ENCODE measurements around the gene KRTAP2-2.
"Not testable (repeated sequence)": the region's sequence is repeated elsewhere in the genome, so short reads cannot be mapped to it uniquely, and the experiment has no call there.

Gene KRTAP2-2

DNA sequence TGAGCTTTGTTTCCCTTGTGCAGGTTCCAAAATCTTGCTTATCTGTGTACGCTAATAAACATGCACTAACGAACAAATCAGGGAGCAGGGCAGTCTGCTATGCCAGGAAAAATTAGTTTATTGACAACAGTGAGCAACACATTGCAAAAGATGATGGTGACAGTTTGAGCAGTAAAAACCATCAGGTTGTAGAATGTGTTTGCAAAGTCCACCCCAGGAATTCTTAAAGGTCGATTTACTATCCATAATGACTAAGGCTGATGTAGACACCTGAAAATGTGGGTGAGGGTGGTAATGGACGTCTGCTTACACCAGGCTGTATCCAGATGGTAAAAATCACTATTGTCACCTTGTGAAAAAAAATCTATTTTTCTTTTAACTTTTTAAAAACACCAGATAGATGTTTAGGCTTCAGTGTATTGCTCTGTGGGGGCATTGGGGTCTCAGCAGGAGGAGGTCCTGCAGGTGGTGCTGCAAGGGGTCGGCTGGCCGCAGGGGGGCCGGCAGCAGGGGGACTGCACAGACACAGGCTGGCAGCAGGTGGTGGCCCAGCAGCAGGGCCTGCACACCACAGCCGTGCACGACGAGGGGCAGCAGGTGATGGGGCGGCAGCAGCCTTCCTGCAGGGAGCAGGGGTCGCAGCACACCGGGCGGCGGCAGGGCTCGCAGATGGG, 10.1 kb upstream of the KRTAP2-2 start:
- not testable (repeated sequence) for DNase-seq (ENCODE audit: low read depth, low spot score)

DNA sequence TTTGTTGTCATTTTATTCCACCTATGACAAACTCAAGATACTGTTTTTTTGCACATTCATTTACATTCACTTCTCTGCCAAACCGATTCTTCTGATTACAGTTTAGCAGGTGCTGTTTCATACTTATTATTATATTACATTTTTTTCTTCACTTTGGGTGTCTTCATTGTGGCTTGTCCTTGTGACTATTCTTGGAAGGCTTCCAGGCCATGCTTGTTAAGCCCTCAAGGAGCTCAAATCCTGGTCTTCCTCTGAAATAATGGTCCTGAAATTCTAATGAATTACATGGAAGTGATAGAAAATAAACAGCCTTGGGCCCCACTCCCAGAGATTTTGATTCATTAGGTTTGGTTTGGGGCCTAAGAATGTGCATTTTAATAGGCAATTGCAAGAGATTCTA, 9.3 kb upstream of the KRTAP2-2 start:
- DNase-seq (ENCODE audit: low read depth, low spot score) = no peak

DNA sequence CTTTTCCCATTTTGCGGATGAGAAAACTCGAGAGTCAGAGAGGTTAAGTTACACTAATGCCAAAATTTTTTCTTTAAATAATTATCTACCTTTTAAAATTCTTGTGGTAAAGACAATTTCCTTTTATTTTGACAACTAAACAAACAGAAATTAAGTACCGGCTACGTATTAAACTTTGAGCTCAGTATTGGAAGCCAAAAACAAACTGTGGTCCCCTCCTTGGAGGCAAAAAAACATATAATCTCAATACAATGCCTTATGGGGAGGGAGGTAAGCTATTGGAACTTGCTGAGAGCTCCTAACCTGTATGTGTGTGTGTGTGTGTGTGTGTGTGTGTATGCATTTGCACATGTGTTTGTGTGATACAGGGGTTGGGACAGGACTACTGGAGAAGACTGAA, 8.4 kb upstream of the KRTAP2-2 start:
- DNase-seq (ENCODE audit: low read depth, low spot score) = no peak

DNA sequence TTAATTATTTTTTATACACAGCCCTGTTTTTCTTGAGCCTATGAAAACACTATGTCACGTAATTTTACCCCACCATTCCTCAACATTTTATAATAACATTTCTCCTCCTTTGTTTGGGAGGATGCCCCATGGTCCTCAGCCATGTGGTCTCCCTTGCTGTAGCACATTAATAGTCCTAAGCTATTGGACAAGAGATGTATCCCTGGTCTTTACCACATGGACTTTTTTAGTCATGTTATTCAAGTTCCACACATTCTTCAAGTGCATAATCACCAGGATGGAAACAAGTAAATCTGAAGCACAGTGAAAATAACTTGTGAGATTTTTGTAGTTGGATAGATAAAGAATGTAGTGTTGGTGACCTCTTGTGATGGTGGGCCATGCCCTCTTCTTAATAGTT, 6.9 kb upstream of the KRTAP2-2 start:
- DNase-seq (ENCODE audit: low read depth, low spot score) = no peak

DNA sequence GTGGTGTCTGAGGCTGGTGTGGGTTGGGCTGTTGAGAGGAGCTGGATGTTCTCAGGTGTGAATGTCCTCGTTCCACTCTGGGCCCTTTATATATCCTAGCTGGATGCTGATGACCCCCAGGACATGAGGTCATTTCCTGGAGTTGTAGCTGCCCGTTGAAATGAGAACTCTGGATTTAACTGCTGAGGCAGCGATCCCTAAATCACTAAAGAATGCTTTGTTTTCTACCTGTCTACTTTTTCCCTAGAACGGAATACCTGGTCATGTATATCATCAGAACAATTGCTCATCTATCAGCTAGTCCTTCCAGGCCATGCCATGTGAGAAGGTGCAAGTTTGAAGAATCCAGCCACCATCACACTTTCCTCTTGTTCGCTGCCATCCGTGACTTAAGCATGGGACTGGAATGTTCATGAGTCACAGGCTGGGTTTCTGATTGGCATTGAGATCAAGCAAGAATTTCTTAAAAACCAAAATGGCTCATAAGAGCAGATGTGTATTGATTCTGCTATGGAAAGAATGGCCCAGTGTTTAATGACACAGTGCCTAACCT, 5.1 kb upstream of the KRTAP2-2 start, which contains the start of gene KRTAP2-3:
KRTAP2-3 (minus strand) TSS at position 63 of the 553 bp plus-strand sequence. CDS start 64 bp downstream, outside the sequence.
- DNase-seq (ENCODE audit: low read depth, low spot score) = no peak

DNA sequence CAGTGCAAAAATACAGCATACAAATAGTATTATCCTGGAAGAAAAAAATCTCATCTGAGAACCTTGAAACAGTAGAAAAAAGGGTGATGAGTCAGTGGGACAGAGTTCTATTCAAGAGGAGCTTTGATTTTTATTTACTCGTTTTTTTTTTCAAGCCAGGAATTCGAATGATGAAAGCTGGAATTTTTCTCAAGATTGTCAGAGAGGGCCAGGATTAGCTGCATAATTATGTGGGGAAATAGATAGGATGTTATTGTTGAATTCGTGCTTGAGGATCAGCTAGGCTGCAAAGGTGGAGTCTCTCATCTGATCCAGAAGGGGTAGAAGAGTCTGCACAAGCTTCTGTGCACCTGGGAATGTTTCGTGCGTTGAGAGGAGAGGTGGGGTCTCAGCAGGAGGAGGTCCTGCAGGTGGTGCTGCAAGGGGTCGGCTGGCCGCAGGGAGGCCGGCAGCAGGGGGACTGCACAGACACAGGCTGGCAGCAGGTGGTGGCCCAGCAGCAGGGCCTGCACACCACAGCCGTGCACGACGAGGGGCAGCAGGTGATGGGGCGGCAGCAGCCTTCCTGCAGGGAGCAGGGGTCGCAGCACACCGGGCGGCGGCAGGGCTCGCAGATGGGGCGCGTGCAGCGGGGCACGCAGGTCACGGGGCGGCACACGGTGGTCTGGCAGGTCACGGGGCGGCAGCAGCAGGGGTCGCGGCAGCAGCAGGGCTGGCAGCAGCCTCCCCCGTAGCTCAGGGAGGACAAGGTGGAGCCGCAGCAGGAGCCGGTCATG, 4.4 kb upstream of the KRTAP2-2 start:
- DNase-seq (ENCODE audit: low read depth, low spot score) = not testable (repeated sequence)

DNA sequence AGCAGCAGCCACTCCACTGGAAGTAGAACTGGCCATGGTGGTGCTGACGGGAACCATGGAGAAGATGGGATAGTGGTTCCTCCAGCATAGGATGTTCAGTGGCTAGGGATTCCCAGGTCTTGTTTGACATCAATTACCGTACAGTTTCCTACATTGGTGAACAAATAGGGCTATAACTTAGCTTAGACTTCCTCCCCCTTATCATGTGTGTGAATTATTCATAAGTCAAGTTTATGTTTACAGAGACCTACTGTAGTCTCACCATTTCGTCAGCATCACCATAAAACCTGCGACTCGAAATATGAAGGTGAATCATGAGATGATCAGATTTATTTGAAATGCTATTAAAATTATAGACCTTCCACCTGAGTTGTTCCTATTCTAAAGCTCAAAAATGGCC, 3.7 kb upstream of the KRTAP2-2 start:
- DNase-seq (ENCODE audit: low read depth, low spot score) = no peak

DNA sequence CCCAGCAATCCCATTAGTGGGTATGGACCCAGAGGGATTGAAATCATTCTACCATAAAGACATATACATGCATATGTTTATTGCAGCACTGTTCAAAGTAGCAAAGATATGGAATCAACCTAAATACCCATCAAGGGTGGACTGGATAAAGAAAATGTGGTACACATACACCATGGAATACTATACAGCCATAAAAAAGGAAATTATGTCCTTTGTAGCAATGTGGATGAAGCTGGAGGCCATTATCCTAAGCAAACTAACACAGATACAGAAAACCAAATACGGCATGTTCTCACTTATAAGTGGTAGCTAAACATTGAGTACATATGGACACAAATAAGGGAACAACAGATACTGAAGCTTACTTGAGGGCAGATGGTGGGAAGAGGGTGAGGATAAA, 2.5 kb upstream of the KRTAP2-2 start:
- no peak for DNase-seq (ENCODE audit: low read depth, low spot score)

DNA sequence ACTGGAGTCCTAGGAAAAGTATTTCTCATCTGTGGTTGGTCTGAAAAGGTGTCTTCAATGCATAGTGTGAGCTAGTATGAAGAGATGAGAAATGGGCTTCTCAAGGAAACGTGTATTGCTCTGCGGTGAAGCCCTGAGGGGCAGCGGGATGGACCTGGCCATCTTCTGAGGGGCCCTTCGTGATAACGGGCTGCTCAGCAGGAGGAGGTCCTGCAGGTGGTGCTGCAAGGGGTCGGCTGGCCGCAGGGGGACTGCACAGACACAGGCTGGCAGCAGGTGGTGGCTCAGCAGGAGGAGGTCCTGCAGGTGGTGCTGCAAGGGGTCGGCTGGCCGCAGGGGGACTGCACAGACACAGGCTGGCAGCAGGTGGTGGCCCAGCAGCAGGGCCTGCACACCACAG, 474 bp downstream of the KRTAP2-2 start:
- not testable (repeated sequence) for DNase-seq (ENCODE audit: low read depth, low spot score)

DNA sequence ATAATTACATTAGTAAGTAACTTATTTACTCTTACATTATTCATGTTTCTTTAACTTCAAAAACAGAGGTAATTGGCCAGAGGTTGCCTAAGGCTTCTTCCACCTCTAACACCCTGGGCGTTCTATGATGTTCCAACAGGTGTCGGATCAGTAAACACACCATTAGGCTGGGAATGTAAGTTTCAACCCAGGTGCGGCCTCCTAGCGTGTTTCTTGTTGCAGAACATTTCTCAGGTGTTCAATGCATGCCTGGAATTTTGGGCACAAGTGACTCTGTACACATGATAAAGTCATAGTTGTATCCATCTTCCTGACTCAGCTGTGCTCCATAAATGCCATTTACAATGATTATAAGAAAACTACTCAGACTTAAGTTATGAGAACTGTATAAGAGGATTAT, 1.0 kb downstream of the KRTAP2-2 start:
- no peak for DNase-seq (ENCODE audit: low read depth, low spot score)

DNA sequence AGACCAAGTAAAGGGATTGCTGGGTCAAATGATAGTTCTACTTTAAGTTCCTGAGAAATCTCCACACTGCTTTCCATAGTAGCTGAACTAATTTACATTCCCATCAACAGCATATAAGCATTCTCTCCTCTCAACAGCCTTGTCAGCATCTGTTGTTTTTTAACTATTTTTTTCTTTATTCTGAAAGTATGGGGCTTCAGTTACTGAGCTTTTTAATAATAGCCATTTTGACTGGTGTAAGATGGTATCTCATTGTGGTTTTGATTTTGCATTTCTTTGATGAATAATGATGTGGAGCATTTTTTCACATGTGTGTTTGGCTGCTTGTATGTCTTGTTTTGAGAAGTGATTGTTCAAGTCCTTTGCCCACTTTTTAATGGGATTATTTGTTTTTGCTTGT, 2.5 kb downstream of the KRTAP2-2 start:
- no peak for DNase-seq (ENCODE audit: low read depth, low spot score)

DNA sequence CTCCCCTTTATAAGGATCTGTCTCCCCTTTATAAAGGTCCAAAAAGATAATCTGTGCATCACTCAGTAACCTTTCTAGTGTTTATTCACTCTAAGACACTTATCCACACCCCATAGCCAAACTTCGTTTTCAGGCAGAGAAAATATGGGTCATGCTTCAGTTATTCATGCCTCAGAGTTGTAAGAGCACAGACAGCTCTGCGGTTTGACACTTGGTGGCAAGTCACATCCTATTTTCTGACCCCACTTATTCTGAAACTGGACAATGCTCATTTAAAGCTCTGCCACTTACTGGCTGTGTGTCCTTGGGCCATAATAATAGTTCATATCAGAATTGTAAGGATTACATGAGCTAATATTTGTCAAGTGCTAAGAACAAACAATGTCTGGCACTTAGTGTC, 5.9 kb downstream of the KRTAP2-2 start:
- no peak for DNase-seq (ENCODE audit: low read depth, low spot score)

DNA sequence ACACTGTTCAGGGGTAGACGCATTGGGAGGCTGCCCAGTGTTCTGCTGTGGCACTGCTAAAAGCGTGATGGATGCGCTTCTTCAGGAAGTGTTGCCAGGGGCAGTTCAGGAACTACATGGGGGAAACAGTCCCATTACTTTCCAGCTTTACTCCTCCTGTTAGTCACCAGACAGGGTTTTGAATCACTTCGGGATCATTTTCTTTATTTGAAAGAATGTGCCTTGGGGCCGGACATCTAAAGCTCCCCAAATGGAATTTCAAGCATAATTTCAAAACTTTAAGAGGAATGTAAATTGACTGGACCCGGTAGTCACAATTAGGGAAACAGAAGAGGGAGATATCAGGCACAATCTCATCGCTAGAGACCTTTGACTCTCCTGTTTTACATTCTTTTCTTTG, 6.6 kb downstream of the KRTAP2-2 start:
- no peak for DNase-seq (ENCODE audit: low read depth, low spot score)

DNA sequence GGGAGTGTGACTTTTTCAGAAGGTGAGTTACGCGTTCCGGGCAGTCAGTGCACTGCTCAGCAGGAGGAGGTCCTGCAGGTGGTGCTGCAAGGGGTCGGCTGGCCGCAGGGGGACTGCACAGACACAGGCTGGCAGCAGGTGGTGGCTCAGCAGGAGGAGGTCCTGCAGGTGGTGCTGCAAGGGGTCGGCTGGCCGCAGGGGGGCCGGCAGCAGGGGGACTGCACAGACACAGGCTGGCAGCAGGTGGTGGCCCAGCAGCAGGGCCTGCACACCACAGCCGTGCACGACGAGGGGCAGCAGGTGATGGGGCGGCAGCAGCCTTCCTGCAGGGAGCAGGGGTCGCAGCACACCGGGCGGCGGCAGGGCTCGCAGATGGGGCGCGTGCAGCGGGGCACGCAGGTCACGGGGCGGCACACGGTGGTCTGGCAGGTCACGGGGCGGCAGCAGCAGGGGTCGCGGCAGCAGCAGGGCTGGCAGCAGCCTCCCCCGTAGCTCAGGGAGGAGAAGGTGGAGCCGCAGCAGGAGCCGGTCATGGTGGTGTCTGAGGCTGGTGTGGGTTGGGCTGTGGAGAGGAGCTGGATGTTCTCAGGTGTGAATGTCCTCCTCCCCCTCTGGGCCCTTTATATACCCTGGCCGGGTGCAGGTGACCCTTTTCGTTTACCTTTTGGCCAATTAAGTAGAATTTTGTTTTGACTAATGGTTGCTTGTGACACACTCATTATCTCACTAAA, 8.1 kb downstream of the KRTAP2-2 start, which contains the start of gene KRTAP2-1:
KRTAP2-1 (minus strand) TSS at position 582 of the 731 bp plus-strand sequence; CDS start at position 533, 49 bp downstream.
- DNase-seq (ENCODE audit: low read depth, low spot score) = not testable (repeated sequence)

DNA sequence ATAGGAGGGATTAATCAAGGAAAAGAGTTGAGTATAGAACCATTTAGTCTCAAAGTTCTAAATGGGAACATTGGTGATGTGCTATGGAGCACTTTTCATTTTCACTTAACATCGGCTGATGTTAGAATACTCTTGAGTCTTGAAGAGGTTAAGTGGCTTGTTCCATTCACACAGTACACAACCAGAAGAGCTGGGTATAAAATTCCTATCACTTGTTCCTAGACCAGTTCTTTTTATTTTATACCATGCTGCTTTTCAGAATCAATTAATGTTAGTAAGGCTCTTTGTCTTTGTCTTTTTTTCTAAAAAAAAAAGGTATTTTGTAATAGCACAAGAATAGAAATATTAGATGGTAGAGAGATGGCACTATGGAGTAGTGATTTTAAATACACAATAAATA, 12.1 kb downstream of the KRTAP2-2 start:
- DNase-seq (ENCODE audit: low read depth, low spot score) = no peak

DNA sequence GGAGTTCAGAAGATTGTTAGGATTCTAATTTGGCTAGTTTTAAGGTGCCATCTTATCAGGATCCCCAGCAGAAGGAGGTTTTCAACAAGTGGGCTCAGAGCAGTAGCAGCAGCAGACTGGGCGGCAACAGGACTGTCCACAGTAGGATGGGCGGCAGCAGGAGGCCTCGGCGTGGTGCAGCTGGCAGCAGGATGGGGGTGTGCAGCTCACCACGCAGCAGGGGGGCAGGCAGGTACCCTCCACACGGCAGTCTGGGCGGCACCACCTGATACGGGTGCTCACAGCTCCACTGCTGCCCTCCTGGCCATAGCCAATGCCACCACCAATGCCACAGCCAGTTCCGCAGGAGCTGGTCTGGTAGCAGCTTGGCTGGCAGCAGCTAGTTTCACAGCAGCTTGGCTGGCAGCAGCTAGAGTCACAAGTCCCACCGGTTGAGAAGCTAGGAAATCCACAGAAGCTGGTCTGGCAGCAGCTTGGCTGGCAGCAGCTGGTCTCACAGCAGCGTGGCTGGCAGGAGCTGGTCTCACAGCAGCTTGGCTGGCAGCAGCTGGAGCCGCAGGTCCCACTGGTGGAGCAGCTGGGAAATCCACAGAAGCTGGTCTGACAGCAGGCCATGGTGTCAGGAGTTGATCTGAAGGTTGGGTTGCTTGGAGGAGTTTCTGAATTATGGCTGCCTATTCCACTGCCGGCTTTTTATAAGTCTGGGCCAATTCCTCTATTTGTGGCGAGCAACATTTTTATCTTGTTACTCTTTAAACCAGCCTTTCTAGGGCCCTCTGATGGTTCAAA, 14.1 kb downstream of the KRTAP2-2 start, which contains the start of gene KRTAP1-1:
KRTAP1-1 (minus strand) TSS at position 668 of the 789 bp plus-strand sequence; CDS start at position 615, 53 bp downstream.
- not testable (repeated sequence) for DNase-seq (ENCODE audit: low read depth, low spot score)

DNA sequence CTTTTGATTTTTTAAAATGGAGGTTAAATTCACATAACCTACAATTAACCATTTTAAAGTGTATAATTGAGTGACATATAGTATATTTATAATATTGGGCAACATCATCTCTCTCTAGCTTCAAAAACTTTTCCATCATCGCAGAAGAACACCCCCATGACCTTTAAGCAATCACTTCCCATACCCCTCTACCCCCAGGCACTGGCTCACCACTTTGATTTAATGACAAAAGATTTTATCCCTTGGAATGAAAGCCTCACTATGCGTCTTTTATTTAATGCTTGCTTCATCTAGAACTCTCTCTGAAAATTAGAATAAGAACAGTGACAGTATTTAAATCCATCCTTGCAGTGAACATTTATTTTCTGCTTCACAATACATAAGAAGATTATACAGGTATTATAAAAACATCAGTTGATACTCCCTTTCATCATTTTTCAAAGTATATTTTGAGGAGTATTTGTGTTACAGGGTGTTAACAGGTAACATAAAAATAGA, 17.1 kb downstream of the KRTAP2-2 start:
- DNase-seq (ENCODE audit: low read depth, low spot score) = no peak

DNA sequence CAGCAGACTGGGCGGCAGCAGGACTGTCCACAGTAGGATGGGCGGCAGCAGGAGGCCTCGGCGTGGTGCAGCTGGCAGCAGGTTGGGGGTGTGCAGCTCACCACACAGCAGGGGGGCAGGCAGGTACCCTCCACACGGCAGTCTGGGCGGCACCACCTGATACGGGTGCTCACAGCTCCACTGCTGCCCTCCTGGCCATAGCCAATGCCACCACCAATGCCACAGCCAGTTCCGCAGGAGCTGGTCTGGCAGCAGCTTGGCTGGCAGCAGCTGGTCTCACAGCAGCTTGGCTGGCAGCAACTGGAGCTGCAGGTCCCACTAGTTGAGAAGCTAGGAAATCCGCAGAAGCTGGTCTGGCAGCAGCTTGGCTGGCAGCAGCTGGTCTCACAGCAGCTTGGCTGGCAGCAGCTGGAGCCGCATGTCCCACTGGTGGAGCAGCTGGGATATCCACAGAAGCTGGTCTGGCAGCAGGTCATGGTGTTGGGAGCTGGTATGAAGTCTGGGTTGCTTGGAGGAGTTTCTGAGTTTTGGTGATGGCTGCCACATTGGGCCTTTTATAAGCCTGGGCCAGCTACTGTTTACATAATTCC, 20.6 kb downstream of the KRTAP2-2 start, which contains the start of gene KRTAP1-3:
KRTAP1-3 (minus strand) TSS at position 529 of the 590 bp plus-strand sequence; CDS start at position 476, 53 bp downstream.
- DNase-seq (ENCODE audit: low read depth, low spot score) = not testable (repeated sequence)

DNA sequence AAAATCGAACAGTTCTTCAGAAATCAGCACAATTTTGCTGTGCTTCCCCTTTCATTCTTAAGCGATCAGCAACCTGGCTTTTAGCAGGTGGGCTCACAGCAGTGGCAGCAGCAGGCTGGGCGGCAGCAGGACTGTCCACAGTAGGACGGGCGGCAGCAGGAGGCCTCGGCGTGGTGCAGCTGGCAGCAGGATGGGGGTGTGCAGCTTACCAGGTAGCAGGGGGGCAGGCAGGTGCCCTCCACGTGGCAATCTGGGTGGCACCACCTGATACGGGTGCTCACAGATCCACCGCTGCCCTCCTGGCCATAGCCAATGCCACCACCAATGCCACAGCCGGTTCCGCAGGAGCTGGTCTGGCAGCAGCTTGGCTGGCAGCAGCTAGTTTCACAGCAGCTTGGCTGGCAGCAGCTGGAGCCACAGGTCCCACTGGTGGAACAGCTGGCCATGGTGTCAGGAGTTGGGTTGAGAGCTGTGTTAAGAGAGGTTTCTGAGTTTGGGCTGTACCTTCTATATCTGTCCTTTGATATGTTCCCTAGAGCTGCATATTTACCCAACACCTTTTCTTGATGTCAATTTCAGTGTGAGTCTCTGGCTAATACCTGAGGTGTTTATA, 25.3 kb downstream of the KRTAP2-2 start, which contains the start of gene KRTAP1-4:
KRTAP1-4 (minus strand) TSS at position 563 of the 613 bp plus-strand sequence; CDS start at position 446, 117 bp downstream.
- DNase-seq (ENCODE audit: low read depth, low spot score) = no peak
